K562 (cell line): ENCODE results near the gene DDR1. TPM values are rescaled to one million over a fixed set of nuclear protein-coding genes. Genes with fewer than 3 reads are reported as not detected.

ENCODE experiments used
- CBFA2T2 ChIP-seq: fragments of 450-650 bp; conservative IDR thresholded peaks from 2 replicates; pipeline ENCODE4 v1.6.1; 2017; ENCODE audit warnings: mild to moderate bottlenecking
- CBFB ChIP-seq: sonication (generic); formaldehyde crosslinking; IDR thresholded peaks from 2 replicates; pipeline ENCODE4 v1.4.0; 2020; ENCODE audit warnings: mild to moderate bottlenecking, missing genetic modification reagents
- CBX8 ChIP-seq: fragments of 200-600 bp; sonication (generic); IDR thresholded peaks from 2 replicates; pipeline ENCODE4 v1.6.1; 2012; ENCODE audit warnings: borderline replicate concordance, mixed run types, low read depth, mild to moderate bottlenecking, moderate library complexity, mixed read lengths, low read length, control low read depth, inconsistent platforms; ENCODE audit not compliant: poor library complexity, severe bottlenecking; ENCODE audit errors: extremely low read depth
- CHD2 ChIP-seq: IDR thresholded peaks from 2 replicates; pipeline ENCODE4 v1.6.1; 2011; ENCODE audit warnings: low read depth, low read length
- ERF ChIP-seq: fragments of 450-650 bp; formaldehyde crosslinking; IDR thresholded peaks from 2 replicates; pipeline ENCODE4 v1.4.0; 2020; ENCODE audit warnings: mild to moderate bottlenecking, mixed read lengths
- FOXO4 ChIP-seq: fragments of 450-650 bp; formaldehyde crosslinking; IDR thresholded peaks from 2 replicates; pipeline ENCODE4 v1.4.0; 2020; ENCODE audit warnings: mild to moderate bottlenecking, moderate library complexity
- HDAC2 ChIP-seq: fragments of 450-650 bp; IDR thresholded peaks from 2 replicates; pipeline ENCODE4 v1.6.1; 2016; ENCODE audit warnings: mild to moderate bottlenecking
- NCOA1 ChIP-seq: fragments of 450-650 bp; IDR thresholded peaks from 2 replicates; pipeline ENCODE4 v1.6.1; 2016; ENCODE audit warnings: low read depth
- PCBP2 ChIP-seq: fragments of 200-400 bp; formaldehyde crosslinking; IDR thresholded peaks from 2 replicates; pipeline ENCODE4 v1.6.1; 2018; ENCODE audit warnings: low read length, low read depth, mild to moderate bottlenecking, moderate library complexity; ENCODE audit not compliant: poor library complexity, severe bottlenecking
- RBM15 ChIP-seq: fragments of 200-400 bp; formaldehyde crosslinking; IDR thresholded peaks from 2 replicates; pipeline ENCODE4 v1.6.1; 2018; ENCODE audit warnings: mild to moderate bottlenecking, low read length, moderate library complexity; ENCODE audit not compliant: insufficient read depth
- SIX5 ChIP-seq, 2 experiments: IDR thresholded peaks; 2 replicates each; pipeline ENCODE4 v1.6.1; 2011; ENCODE audit warnings: low read length in 2 of 2, borderline replicate concordance in 1 of 2, low read depth in 1 of 2, mild to moderate bottlenecking in 1 of 2, moderate library complexity in 1 of 2; ENCODE audit not compliant: insufficient read depth in 1 of 2
- SMAD3 ChIP-seq: fragments of 450-650 bp; formaldehyde crosslinking; conservative IDR thresholded peaks from 2 replicates; pipeline ENCODE4 v1.4.0; 2020; ENCODE audit warnings: mild to moderate bottlenecking
- TFAM ChIP-seq: fragments of 250-450 bp; sonication (Bioruptor Pico); conservative IDR thresholded peaks from 2 replicates; pipeline ENCODE4 v1.5.0; 2021; ENCODE audit warnings: mild to moderate bottlenecking, moderate library complexity
- TFE3 ChIP-seq: fragments of 450-650 bp; formaldehyde crosslinking; IDR thresholded peaks from 2 replicates; pipeline ENCODE4 v1.4.0; 2020; ENCODE audit warnings: mild to moderate bottlenecking, mixed read lengths
- TOE1 ChIP-seq, 2 experiments: fragments of 450-650 bp in 1 of 2; sonication (generic) in 1 of 2; formaldehyde crosslinking in 1 of 2; IDR thresholded peaks; 2 replicates each; pipeline versions ENCODE4 v1.7.1 to v1.8.0; 2016 to 2022; ENCODE audit warnings: borderline replicate concordance in 2 of 2, mild to moderate bottlenecking in 2 of 2, antibody characterized with exemption in 1 of 2, inconsistent platforms in 1 of 2, low read depth in 1 of 2, missing genetic modification reagents in 1 of 2, moderate library complexity in 1 of 2
- ZKSCAN1 ChIP-seq: fragments of 150-350 bp; IDR thresholded peaks from 2 replicates; pipeline ENCODE4 v1.6.1; 2016; ENCODE audit warnings: low read depth, low read length
- ZNF324 ChIP-seq: fragments of 250-450 bp; sonication (Bioruptor Pico); IDR thresholded peaks from 2 replicates; pipeline ENCODE4 v1.4.0; 2020; ENCODE audit warnings: mild to moderate bottlenecking
- ZNF347 ChIP-seq: fragments of 450-650 bp; formaldehyde crosslinking; IDR thresholded peaks from 2 replicates; pipeline ENCODE4 v1.4.0; 2020; ENCODE audit warnings: low read depth, mild to moderate bottlenecking, moderate library complexity
- polyA plus RNA-seq, 8 experiments: library from polyadenylated mRNA; depleted of rRNA in 4 of 8; stranded (reverse) in 5 of 8; unstranded in 3 of 8; fragments of >200 nt; fragmentation: Nextera tagmentation in 2 of 8; fragmentation: Illumina TruSeq in 1 of 8; extraction: Ambion mirVana in 2 of 8; extraction: Trizol in 1 of 8; gene quantifications; 2 replicates each; pipeline versions ENCODE4 v1.2.1 to v1.2.3, GENCODE V29; 2011 to 2014; ENCODE audit warnings: inconsistent platforms in 1 of 8, missing spikeins in 1 of 8
- total RNA-seq, 7 experiments: library from RNA; depleted of rRNA in 6 of 7; stranded (reverse); fragments of >200 nt in 6 of 7; fragmentation: Illumina TruSeq in 2 of 7; extraction: Trizol in 2 of 7; gene quantifications; 2 replicates each; pipeline versions ENCODE4 v1.2.1 to v1.2.3, GENCODE V29; 2011 to 2021; ENCODE audit warnings: low replicate concordance in 1 of 7
- TF ChIP-seq, protein P1 (sequence below): fragments of 250-450 bp; sonication (Bioruptor Pico); IDR thresholded peaks from 2 replicates; pipeline ENCODE4 v1.4.0; 2020; ENCODE audit warnings: mild to moderate bottlenecking
- TF ChIP-seq, protein P2 (sequence below): sonication (generic); formaldehyde crosslinking; IDR thresholded peaks from 2 replicates; pipeline ENCODE4 v1.8.0; 2022; ENCODE audit warnings: mild to moderate bottlenecking, missing genetic modification reagents, borderline replicate concordance

Gene DDR1
- total and polyA plus RNA-seq, 9 of the 15 experiments (the other 6 are each of a cell fraction or from before 2014, with no cell fraction given): 1.4 to 44.6 (median 12.2) TPM

- TF ChIP-seq TFE3 (CRISPR knock-in tag) (no peak), TOE1 (IDR thresholded peaks at IDR 0.05; ENCODE audit: borderline replicate concordance) (peak; percentile 96), TOE1 (CRISPR knock-in tag; IDR thresholded peaks at IDR 0.05; ENCODE audit: borderline replicate concordance, low read depth) (peak; percentile 47; the same call in 1 of the 2 replicates), ZNF347 (CRISPR knock-in tag) (no peak), CBFB (CRISPR knock-in tag) (peak; percentile 74; the same call in 1 of the 2 replicates), RBM15 (no peak), ZNF324 (CRISPR knock-in tag) (no peak), CBX8 (no peak), HDAC2 (peak; percentile 99), SMAD3 (CRISPR knock-in tag) (peak; percentile 90), CBFA2T2 (no peak), PCBP2 (no peak), TFAM (no peak), ZKSCAN1 (peak; percentile 80), SIX5 (IDR thresholded peaks at IDR 0.05; ENCODE audit: borderline replicate concordance in 1 of 2, insufficient read depth in 1 of 2, low read depth in 1 of 2, low read length in 2 of 2) (peak; percentile 99), CHD2 (no peak), FOXO4 (0 out of 2 replicates have a peak, but pooled peaks have one; percentile 9), NCOA1 (peak; percentile 100), ERF (CRISPR knock-in tag) (no peak)
- TF ChIP-seq, protein P1, sequence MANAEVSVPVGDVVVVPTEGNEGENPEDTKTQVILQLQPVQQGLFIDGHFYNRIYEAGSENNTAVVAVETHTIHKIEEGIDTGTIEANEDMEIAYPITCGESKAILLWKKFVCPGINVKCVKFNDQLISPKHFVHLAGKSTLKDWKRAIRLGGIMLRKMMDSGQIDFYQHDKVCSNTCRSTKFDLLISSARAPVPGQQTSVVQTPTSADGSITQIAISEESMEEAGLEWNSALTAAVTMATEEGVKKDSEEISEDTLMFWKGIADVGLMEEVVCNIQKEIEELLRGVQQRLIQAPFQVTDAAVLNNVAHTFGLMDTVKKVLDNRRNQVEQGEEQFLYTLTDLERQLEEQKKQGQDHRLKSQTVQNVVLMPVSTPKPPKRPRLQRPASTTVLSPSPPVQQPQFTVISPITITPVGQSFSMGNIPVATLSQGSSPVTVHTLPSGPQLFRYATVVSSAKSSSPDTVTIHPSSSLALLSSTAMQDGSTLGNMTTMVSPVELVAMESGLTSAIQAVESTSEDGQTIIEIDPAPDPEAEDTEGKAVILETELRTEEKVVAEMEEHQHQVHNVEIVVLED (CRISPR knock-in tag): peak; percentile 74
- TF ChIP-seq, protein P2, sequence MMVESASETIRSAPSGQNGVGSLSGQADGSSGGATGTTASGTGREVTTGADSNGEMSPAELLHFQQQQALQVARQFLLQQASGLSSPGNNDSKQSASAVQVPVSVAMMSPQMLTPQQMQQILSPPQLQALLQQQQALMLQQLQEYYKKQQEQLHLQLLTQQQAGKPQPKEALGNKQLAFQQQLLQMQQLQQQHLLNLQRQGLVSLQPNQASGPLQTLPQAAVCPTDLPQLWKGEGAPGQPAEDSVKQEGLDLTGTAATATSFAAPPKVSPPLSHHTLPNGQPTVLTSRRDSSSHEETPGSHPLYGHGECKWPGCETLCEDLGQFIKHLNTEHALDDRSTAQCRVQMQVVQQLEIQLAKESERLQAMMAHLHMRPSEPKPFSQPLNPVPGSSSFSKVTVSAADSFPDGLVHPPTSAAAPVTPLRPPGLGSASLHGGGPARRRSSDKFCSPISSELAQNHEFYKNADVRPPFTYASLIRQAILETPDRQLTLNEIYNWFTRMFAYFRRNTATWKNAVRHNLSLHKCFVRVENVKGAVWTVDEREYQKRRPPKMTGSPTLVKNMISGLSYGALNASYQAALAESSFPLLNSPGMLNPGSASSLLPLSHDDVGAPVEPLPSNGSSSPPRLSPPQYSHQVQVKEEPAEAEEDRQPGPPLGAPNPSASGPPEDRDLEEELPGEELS (CRISPR knock-in tag): peak; percentile 18; the same call in 1 of the 2 replicates
These were observed 23.7 kb downstream of the DDR1 start, which contains the start of gene GTF2H4 (continued) for GRCh38 chr6:30907758-30908591.
